Endothelial cell of umbilical vein (primary cell): Measurements from ENCODE around the gene TMEM154. TPM values are rescaled to one million over a fixed set of nuclear protein-coding genes. Genes with fewer than 3 reads are reported as not detected.

Experiments
- BruUV-seq: library from RNA; stranded (reverse); fragments of 400-500 nt; replicated peaks from 2 replicates; lab custom pipeline; 2021; lab: Mats Ljungman, UMichigan
- CTCF ChIA-PET: fragments of 300-600, 350-600 bp; sonication (Branson Sonifier 250); formaldehyde crosslinking; loops from one replicate; lab custom pipeline; 2021; ENCODE audit warnings: antibody characterized with exemption, inconsistent platforms; lab: Charles Lee
- POLR2A ChIA-PET: fragments of 300-600, 350-600 bp; sonication (Branson Sonifier 250); formaldehyde crosslinking; loops from one replicate; lab custom pipeline; 2021; ENCODE audit warnings: antibody characterized with exemption, inconsistent platforms; lab: Charles Lee
- DNase-seq: peaks from one replicate; pipeline ENCODE4 v3.0.0-alpha.2; 2011; ENCODE audit warnings: low read depth, low spot score
- FAIRE-seq: peaks from 2 replicates; lab custom pipeline; 2011; peaks lifted over from hg19 to GRCh38; lab: Jason Lieb, UNC
- H2AFZ ChIP-seq: 2 replicates; pipeline ENCODE4 v1.6.0; 2012; ENCODE audit warnings: low read depth, low read length, control low read depth, inconsistent platforms
- H3K27ac ChIP-seq: 2 replicates; pipeline ENCODE4 v1.5.1; 2011; ENCODE audit warnings: low read depth, mild to moderate bottlenecking, control low read depth, low read length, moderate library complexity; ENCODE audit not compliant: insufficient read depth
- H3K27me3 ChIP-seq, 2 experiments: 2 replicates each; pipeline versions ENCODE4 v1.6.0 to v1.6.1; 2011; ENCODE audit warnings: low read length in 2 of 2, mixed read lengths in 1 of 2; ENCODE audit not compliant: control insufficient read depth in 2 of 2, insufficient read depth in 2 of 2
- H3K36me3 ChIP-seq, 2 experiments: 2 replicates in 1 of 2; 3 replicates in 1 of 2; pipeline ENCODE4 v1.5.1; 2011; ENCODE audit warnings: low read length in 2 of 2, mild to moderate bottlenecking in 1 of 2, moderate library complexity in 1 of 2; ENCODE audit not compliant: control insufficient read depth in 2 of 2, insufficient read depth in 2 of 2; ENCODE audit errors: extremely low read depth in 1 of 2
- H3K4me1 ChIP-seq: 3 replicates; pipeline ENCODE4 v1.5.1; 2011; ENCODE audit warnings: mild to moderate bottlenecking, low read length; ENCODE audit not compliant: control insufficient read depth, insufficient read depth; ENCODE audit errors: extremely low read depth
- H3K4me2 ChIP-seq: 2 replicates; pipeline ENCODE4 v1.6.1; 2011; ENCODE audit warnings: low read length, control low read depth, mixed read lengths; ENCODE audit not compliant: insufficient read depth
- H3K4me3 ChIP-seq, 3 experiments: fragments of 200-600 bp in 1 of 3; sonication (generic), shearing (Covaris generic) in 1 of 3; replicated peaks in 1 of 3; 2 replicates each; pipeline ENCODE4 v1.5.1; 2011 to 2016; ENCODE audit warnings: control low read depth in 3 of 3, low read length in 3 of 3, mild to moderate bottlenecking in 2 of 3, inconsistent platforms in 1 of 3, low read depth in 1 of 3, moderate library complexity in 1 of 3; ENCODE audit not compliant: insufficient read depth in 1 of 3
- H3K79me2 ChIP-seq: 2 replicates; pipeline ENCODE4 v1.6.0; 2012; ENCODE audit warnings: low read length, inconsistent platforms; ENCODE audit not compliant: control insufficient read depth, insufficient read depth
- H3K9ac ChIP-seq: replicated peaks from 2 replicates; pipeline ENCODE3; 2011; ENCODE audit warnings: low read length, control low read depth; ENCODE audit not compliant: insufficient read depth; ENCODE audit errors: extremely low read depth
- H3K9me1 ChIP-seq: replicated peaks from 3 replicates; pipeline ENCODE4 v1.6.0; 2011; ENCODE audit warnings: mild to moderate bottlenecking, low read length; ENCODE audit not compliant: control insufficient read depth, insufficient read depth; ENCODE audit errors: extremely low read depth
- H3K9me3 ChIP-seq: replicated peaks from 2 replicates; pipeline ENCODE4 v1.5.1; 2012; ENCODE audit warnings: low read length, inconsistent platforms; ENCODE audit not compliant: control insufficient read depth, insufficient read depth
- H4K20me1 ChIP-seq: replicated peaks from 2 replicates; pipeline ENCODE3; 2011; ENCODE audit warnings: mild to moderate bottlenecking, low read length; ENCODE audit not compliant: control insufficient read depth, insufficient read depth; ENCODE audit errors: extremely low read depth
- GATA2 ChIP-seq: IDR thresholded peaks from 2 replicates; pipeline ENCODE4 v1.7.0; 2011; ENCODE audit warnings: low read depth, mild to moderate bottlenecking, moderate library complexity, mixed read lengths, low read length; ENCODE audit not compliant: insufficient read length, insufficient read depth
- JUN ChIP-seq: IDR thresholded peaks from 2 replicates; pipeline ENCODE4 v1.6.1; 2011; ENCODE audit warnings: borderline replicate concordance, low read depth; ENCODE audit not compliant: insufficient read length, insufficient read depth
- MYC ChIP-seq: IDR thresholded peaks from one replicate; pipeline ENCODE4 v1.6.1; 2011; ENCODE audit warnings: mild to moderate bottlenecking, low read depth, low read length
- dilution Hi-C: fragments of 300-500 bp; cut with MboI; formaldehyde crosslinking; loops from one replicate; pipeline ENCODE4 v1.15.0; 2019; ENCODE audit warnings: low sequenced_read_pairs; ENCODE audit not compliant: extremely low pct_ligation_motif_present
- intact Hi-C: fragments of 100-400 bp; cut with micrococcal nuclease; formaldehyde crosslinking; loops from one replicate; pipeline ENCODE4 v1.10.0; 2022
- polyA plus RNA-seq, 4 experiments: library from polyadenylated mRNA; depleted of rRNA in 3 of 4; stranded (reverse) in 3 of 4; unstranded in 1 of 4; fragments of >200 nt; gene quantifications; 2 replicates each; pipeline versions ENCODE4 v1.2.1 to v1.2.3, GENCODE V29; 2011 to 2012; ENCODE audit warnings: missing spikeins in 1 of 4
- total RNA-seq: library from RNA; stranded (reverse); gene quantifications from 2 replicates; pipeline ENCODE4 v1.2.3, GENCODE V29; 2021
- TF ChIP-seq, protein P1 (sequence below), 2 donors: IDR thresholded peaks; 1 replicate in 1 of 2; 2 replicates in 1 of 2; pipeline ENCODE4 v1.5.1; 2011; ENCODE audit warnings: low read length in 2 of 2, mild to moderate bottlenecking in 2 of 2, moderate library complexity in 2 of 2, control low read depth in 1 of 2, inconsistent platforms in 1 of 2, low read depth in 1 of 2; ENCODE audit not compliant: insufficient read depth in 1 of 2; ENCODE audit errors: extremely low read depth in 1 of 2
- TF ChIP-seq, protein P2 (sequence below): IDR thresholded peaks from 2 replicates; pipeline ENCODE4 v1.6.1; 2011; ENCODE audit not compliant: insufficient read depth, insufficient read length

TMEM154 gene
- total and polyA plus RNA-seq, 2 donors (not counting 3 experiments of a cell fraction or from before 2014, with no cell fraction given) = 5.4 to 50.0 TPM

DNA sequence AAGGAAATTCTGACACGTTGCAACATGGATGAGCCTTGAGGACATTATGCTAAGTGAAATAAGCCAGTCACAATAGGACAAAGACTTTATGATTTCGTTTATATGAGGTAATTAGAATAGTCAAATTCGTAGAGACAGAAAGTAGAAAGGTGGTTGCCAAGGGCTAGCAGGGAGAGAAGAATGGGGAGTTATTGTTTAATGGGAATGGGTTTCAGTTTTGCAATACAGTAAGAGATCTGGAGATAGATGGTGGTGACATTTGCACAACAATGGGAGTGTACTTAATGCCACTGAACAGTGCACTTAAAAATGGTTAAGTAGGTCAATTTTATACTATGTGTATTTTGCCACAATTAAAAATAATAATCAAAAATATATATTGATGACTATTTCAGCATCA is 43.4 kb upstream of the TMEM154 start:
- Histone ChIP-seq H4K20me1 (no peaks in the 10 kb centered on the region), H3K27me3 (peaks cover 3% of the 10 kb centered on the region in 2 experiments), H3K79me2 (no peaks in the 10 kb centered on the region), H3K27ac (no peak overlapping the region), H3K9me3 (no peaks in the 10 kb centered on the region), H3K9me1 (no peaks in the 10 kb centered on the region), H2AFZ (no peak overlapping the region), H3K36me3 (no peaks in the 10 kb centered on the region), H3K4me2 (no peak overlapping the region), H3K4me1 (no peaks in the 10 kb centered on the region), H3K4me3 (no peak overlapping the region), H3K9ac (no peak overlapping the region)
- intact Hi-C loops = no loop called here
- TF ChIP-seq GATA2 (no peak), JUN (no peak), MYC (no peak)
- TF ChIP-seq, protein P1, sequence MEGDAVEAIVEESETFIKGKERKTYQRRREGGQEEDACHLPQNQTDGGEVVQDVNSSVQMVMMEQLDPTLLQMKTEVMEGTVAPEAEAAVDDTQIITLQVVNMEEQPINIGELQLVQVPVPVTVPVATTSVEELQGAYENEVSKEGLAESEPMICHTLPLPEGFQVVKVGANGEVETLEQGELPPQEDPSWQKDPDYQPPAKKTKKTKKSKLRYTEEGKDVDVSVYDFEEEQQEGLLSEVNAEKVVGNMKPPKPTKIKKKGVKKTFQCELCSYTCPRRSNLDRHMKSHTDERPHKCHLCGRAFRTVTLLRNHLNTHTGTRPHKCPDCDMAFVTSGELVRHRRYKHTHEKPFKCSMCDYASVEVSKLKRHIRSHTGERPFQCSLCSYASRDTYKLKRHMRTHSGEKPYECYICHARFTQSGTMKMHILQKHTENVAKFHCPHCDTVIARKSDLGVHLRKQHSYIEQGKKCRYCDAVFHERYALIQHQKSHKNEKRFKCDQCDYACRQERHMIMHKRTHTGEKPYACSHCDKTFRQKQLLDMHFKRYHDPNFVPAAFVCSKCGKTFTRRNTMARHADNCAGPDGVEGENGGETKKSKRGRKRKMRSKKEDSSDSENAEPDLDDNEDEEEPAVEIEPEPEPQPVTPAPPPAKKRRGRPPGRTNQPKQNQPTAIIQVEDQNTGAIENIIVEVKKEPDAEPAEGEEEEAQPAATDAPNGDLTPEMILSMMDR (IDR thresholded peaks at IDR 0.05; ENCODE audit: extremely low read depth in 1 of 2, insufficient read depth in 1 of 2, low read depth in 1 of 2, low read length in 2 of 2) = no peak
- TF ChIP-seq, protein P2, sequence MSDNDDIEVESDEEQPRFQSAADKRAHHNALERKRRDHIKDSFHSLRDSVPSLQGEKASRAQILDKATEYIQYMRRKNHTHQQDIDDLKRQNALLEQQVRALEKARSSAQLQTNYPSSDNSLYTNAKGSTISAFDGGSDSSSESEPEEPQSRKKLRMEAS = no peak
- dilution Hi-C loops = no loop called here
- no TSS peak for BruUV-seq
- DNase-seq (no peak), FAIRE-seq (no peak)
- ChIA-PET POLR2A (no interaction called here), CTCF (interaction anchor here (1.0 to 1.8 kb wide), 2 partner anchors 14 to 222 kb away, joined by 3 to 6 read pairs; no protein-coding TSS in a partner anchor)
